Measurements from ENCODE around the gene FBXO17.
A peak's percentile ranks its signal among the peaks of the same experiment; 100 is the strongest.
"Not testable (repeated sequence)": the region's sequence is repeated elsewhere in the genome, so short reads cannot be mapped to it uniquely, and the experiment has no call there.

FBXO17 gene

DNA sequence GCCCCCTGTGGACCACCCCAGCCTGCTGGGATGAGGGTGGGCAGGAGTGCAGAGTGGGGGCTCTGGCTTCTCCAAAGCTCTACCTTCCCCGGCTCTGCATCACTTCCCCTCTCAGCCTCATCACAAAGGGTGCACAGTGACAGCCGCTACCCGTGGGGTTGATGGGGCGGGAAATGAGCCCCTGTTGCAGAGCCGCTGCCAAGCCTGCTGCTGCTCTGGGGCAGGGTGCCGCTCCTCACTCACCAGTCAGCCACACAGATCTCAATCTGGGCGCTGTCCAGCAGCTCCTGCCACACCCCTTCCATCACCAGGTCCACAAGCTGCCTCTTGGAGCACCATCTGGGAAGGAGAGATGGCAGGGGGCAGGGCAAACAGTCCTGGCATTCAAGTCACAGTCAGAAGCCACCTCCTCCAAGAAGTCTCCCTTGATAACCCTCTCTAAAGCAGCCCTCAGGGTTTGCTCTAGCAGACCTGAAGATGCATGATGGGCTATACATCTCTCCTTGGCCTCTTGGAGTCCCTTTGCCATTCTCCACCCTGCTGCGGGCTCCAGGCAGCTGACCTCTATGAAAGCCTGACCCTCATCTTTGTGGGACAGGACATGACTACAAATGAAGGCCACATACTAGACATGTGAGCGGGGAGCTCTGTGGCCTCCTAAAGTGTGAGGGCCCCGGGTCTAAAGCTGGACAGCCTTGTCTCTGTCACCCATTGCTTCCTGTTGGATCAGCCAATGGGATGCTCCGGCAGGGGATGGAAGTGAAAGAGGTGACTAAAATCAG is 29.1 kb downstream of the FBXO17 start:
- H3K4me1 ChIP-seq (ENCODE audit: insufficient read depth, low read length) = no peaks in the 10 kb centered on the region
- H2AFZ ChIP-seq (ENCODE audit: low read depth, low read length) = no peak overlapping the region
- H3K36me3 ChIP-seq (ENCODE audit: insufficient read depth, low read length) = no peaks in the 10 kb centered on the region

DNA sequence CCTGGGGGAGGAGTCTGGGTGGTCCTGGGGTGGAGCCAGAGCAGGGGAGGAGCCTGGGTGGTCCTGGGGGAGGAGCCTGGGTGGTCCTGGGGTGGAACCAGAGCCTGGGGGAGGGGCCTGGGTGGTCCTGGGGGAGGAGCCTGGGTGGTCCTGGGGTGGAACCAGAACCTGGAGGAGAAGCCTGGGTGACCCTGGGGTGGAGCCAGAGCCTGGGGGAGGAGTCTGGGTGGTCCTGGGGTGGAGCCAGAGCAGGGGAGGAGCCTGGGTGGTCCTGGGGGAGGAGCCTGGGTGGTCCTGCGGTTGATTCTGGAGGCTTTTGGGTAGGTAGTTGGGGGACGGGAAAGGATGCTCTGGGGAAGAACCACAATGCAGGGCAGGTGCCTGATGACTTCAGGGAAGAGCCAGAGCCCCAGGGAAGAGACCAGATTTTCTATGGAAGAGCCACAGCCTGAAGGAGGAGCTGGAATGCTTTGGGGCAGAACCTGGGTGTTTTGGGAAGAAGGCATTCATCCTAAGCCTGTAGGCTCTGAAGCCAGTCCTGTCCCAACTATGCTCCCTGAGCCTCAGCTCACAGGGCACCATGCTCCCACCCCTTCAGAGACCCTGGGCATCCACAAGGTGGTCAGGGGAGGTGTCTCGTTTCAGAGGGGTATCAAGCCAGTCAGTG is 29.8 kb downstream of the FBXO17 start:
- Histone ChIP-seq H3K27me3 (ENCODE audit: insufficient read depth, low read length) (peaks cover 2% of the 10 kb centered on the region), H3K9me3 (ENCODE audit: low read length) (no peaks in the 10 kb centered on the region), H3K4me3 (ENCODE audit: low read length) (no peak overlapping the region), H3K36me3 (ENCODE audit: insufficient read depth, low read length) (no peaks in the 10 kb centered on the region), H2AFZ (ENCODE audit: low read depth, low read length) (no peak overlapping the region), H3K4me1 (ENCODE audit: insufficient read depth, low read length) (no peaks in the 10 kb centered on the region)

More for the DNA sequence above, 29.1 kb downstream of the FBXO17 start:
- Histone ChIP-seq H3K27me3 (ENCODE audit: insufficient read depth, low read length) (peaks cover 2% of the 10 kb centered on the region), H3K4me3 (ENCODE audit: low read length) (no peak overlapping the region), H3K9me3 (ENCODE audit: low read length) (no peaks in the 10 kb centered on the region)

DNA sequence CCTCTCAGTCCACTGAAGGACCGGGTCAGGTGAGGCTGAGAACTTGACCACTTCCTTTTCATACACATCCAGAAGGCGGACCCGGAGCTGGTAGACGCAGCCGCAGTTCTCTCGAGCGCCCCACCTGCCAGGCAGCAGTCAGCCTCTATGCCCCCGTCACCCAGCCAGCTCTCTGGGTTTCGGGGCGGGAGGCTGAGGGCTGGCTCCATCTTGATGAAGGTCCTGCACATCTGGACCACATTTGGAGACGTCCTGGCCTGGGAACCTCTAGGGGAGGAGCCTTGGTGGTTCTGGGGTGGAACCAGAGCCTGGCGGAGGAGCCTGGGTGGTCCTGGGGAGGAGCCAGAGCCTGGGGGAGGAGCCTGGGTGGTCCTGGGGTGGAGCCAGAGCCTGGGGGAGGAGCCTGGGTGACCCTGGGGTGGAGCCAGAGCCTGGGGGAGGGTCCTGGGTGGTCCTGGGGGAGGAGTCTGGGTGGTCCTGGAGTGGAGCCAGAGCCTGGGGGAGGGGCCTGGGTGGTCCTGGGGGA is 30.5 kb downstream of the FBXO17 start:
- Histone ChIP-seq H3K36me3 (ENCODE audit: insufficient read depth, low read length) (no peaks in the 10 kb centered on the region), H3K9me3 (ENCODE audit: low read length) (no peaks in the 10 kb centered on the region), H3K27me3 (ENCODE audit: insufficient read depth, low read length) (peaks cover 2% of the 10 kb centered on the region), H3K4me1 (ENCODE audit: insufficient read depth, low read length) (no peaks in the 10 kb centered on the region), H2AFZ (ENCODE audit: low read depth, low read length) (no peak overlapping the region), H3K4me3 (ENCODE audit: low read length) (no peak overlapping the region)

DNA sequence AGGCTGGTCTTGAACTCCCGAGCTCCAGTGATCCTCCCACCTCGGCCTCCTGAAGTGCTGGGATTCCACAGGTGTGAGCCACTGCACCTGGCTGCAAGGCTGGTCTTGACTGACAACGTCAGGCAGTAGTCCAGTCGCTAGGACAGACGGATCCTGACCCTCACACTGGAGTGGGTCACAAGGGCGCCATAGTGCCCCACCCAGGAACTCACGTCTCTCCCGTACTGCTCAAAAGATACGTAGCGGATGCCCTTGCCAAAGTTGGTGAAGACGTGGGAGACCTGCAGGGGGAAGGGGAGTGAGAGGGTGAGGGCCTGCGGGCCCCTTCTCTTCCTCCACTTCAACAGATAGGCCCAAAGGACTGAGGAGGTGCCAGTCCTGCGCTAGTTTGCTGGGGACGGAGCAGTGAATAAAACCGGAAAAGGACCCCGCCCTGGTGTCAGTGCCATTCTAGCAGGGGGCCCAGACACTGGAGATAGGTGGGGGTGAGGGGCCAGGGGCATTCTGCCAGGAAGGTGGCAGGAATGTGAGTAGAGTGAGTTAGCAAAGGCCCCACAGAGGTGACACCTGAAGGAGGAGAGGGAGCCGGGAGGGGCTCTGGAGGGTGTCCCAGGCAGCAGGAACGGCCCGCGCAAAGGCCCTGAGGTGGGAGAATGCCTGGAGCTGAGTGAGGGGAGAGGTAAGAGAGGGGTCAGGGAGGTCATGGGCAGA is 32.9 kb downstream of the FBXO17 start:
- Histone ChIP-seq H3K27me3 (ENCODE audit: insufficient read depth, low read length) (peaks cover 2% of the 10 kb centered on the region), H3K4me1 (ENCODE audit: insufficient read depth, low read length) (no peaks in the 10 kb centered on the region), H3K36me3 (ENCODE audit: insufficient read depth, low read length) (no peaks in the 10 kb centered on the region), H2AFZ (ENCODE audit: low read depth, low read length) (no peak overlapping the region), H3K4me3 (ENCODE audit: low read length) (no peak overlapping the region), H3K9me3 (ENCODE audit: low read length) (no peaks in the 10 kb centered on the region)

DNA sequence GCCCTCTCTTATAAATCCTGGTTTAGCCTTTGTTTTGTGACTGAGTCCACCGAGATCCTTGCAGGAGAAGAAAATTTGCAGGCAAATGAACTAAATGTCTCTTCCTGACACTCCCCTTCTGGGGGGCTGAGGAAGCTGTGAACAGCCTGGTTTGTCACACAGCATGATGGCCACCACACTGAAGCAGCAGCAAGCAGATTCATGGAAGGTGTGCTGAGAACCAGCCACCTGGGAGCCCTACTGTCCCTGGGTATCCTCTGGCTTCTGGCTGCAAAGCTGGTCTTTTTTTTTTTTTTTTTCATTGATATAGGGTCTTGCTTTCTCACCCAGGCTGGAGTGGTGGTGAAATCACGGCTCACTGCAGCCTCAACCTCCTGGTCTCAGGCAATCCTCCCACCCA is 33.6 kb downstream of the FBXO17 start:
- H3K27me3 ChIP-seq (ENCODE audit: insufficient read depth, low read length) = no peaks in the 10 kb centered on the region
- H2AFZ ChIP-seq (ENCODE audit: low read depth, low read length) = no peak overlapping the region
- no peaks in the 10 kb centered on the region for H3K4me1 ChIP-seq (ENCODE audit: insufficient read depth, low read length)
- H3K4me3 ChIP-seq (ENCODE audit: low read length) = no peak overlapping the region
- H3K9me3 ChIP-seq (ENCODE audit: low read length) = no peaks in the 10 kb centered on the region
- H3K36me3 ChIP-seq (ENCODE audit: insufficient read depth, low read length) = no peaks in the 10 kb centered on the region

DNA sequence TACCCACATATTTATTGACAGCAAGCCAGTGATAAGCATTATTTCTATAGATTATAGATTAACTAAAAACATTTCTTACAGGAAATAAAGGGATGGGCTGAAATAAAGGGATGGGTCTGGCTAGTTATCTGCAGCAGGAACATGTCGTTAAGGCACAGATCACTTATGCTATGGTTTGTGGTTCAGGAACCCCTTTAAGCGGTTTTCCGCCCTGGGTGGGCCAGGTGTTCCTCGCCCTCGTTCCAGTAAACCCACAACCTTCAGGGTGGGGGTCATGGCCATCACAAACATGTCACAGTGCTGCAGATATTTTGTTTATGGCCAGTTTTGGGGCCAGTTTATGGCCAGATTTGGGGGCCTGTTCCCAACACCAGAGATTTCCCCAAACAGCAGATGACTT is 34.1 kb downstream of the FBXO17 start:
- H2AFZ ChIP-seq (ENCODE audit: low read depth, low read length); H3K27me3 ChIP-seq (ENCODE audit: insufficient read depth, low read length); H3K36me3 ChIP-seq (ENCODE audit: insufficient read depth, low read length); H3K4me1 ChIP-seq (ENCODE audit: insufficient read depth, low read length); H3K4me3 ChIP-seq (ENCODE audit: low read length); H3K9me3 ChIP-seq (ENCODE audit: low read length): not testable (repeated sequence)

DNA sequence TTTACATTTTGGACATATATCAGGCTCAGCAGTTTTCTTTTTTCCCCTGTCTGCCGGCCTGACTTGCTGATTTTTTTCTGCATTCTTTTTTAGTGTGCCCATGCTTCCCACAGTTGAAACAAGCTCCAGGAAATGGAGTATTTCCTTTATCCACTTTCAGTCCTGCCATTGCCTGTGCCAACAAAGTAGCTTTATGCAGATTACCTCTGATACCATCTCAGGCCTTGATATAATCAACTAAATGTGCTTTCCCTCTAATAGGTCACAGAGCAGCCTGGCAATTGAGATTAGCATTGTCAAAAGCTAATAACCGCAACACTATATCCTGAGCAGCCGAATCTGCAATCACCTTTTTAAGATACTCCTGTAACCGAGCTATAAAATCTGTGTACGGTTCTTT is 35.6 kb downstream of the FBXO17 start:
- Histone ChIP-seq H3K27me3 (ENCODE audit: insufficient read depth, low read length) (no peaks in the 10 kb centered on the region), H2AFZ (ENCODE audit: low read depth, low read length) (no peak overlapping the region), H3K36me3 (ENCODE audit: insufficient read depth, low read length) (no peaks in the 10 kb centered on the region)

DNA sequence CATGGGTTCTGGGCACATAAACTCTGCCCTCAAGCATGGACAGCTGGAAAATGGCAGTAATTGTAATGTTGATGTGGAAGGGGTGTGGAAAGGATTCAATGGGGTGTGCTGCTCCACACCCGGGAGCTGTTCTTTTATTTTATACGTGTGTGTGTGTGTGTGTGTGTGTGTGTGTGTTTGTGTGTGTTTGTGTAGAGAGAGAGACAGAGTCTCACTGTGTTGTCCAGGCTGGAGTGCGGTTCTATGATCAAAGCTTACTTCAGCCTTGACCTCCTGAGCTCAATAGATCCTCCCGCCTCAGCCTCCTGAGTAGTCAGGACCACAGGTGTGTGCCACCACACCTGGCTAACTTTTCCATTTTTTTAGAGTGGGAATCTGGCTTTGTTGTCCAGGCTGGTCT is 42.0 kb downstream of the FBXO17 start:
- Histone ChIP-seq H2AFZ (ENCODE audit: low read depth, low read length) (no peak overlapping the region), H3K9me3 (ENCODE audit: low read length) (peaks cover 4% of the 10 kb centered on the region), H3K4me3 (ENCODE audit: low read length) (no peak overlapping the region), H3K36me3 (ENCODE audit: insufficient read depth, low read length) (peaks cover 16% of the 10 kb centered on the region), H3K4me1 (ENCODE audit: insufficient read depth, low read length) (peaks cover 11% of the 10 kb centered on the region), H3K27me3 (ENCODE audit: insufficient read depth, low read length) (no peaks in the 10 kb centered on the region)

More for the DNA sequence above, 35.6 kb downstream of the FBXO17 start:
- peaks cover under 1% of the 10 kb centered on the region for H3K9me3 ChIP-seq (ENCODE audit: low read length)
- H3K4me3 ChIP-seq (ENCODE audit: low read length) = no peak overlapping the region
- H3K4me1 ChIP-seq (ENCODE audit: insufficient read depth, low read length) = no peaks in the 10 kb centered on the region

DNA sequence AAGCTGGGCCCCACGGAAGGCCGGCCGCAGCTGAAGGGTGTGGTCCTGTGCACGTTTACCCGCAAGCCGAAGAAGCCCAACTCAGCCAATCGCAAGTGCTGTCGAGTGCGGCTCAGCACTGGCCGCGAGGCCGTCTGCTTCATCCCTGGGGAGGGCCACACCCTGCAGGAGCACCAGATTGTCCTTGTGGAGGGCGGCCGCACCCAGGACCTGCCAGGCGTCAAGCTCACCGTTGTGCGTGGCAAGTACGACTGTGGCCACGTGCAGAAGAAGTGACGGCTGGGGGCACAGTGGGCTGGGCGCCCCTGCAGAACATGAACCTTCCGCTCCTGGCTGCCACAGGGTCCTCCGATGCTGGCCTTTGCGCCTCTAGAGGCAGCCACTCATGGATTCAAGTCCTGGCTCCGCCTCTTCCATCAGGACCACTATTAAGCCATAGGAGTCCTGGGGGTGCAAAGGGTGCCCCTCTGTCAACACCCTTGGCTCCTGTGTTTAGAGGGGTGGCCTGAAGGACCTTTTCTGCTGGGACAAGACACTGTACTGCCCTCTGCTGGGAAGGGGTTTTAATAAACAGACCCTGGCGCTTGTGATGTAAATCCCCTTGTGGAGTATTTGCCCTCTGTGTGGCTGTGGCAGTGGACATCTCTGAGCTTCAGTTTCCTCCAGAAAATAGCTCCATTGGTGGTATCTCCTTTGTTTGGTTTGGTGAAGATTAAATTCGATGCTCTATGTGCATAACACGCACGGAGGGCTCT is 42.9 kb downstream of the FBXO17 start:
- Histone ChIP-seq H3K4me1 (ENCODE audit: insufficient read depth, low read length) (peaks cover 11% of the 10 kb centered on the region), H3K9me3 (ENCODE audit: low read length) (peaks cover 4% of the 10 kb centered on the region), H3K36me3 (ENCODE audit: insufficient read depth, low read length) (peaks cover 18% of the 10 kb centered on the region), H3K4me3 (ENCODE audit: low read length) (no peak overlapping the region), H3K27me3 (ENCODE audit: insufficient read depth, low read length) (no peaks in the 10 kb centered on the region), H2AFZ (ENCODE audit: low read depth, low read length) (no peak overlapping the region)

DNA sequence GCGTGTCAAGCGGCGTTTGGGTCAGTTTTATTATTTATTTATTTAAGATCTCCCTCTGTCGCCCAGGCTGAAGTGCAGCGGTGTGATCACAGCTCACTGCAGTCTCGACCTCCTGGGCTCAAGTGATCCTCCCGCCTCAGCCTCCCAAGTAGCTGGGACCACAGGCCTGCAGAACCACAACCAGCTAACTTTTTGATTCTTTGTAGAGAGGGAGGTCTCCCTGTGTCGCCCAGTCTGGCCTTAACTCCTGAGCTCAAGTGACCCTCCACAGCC is 44.1 kb downstream of the FBXO17 start:
- Histone ChIP-seq H3K27me3 (ENCODE audit: insufficient read depth, low read length) (no peaks in the 10 kb centered on the region), H2AFZ (ENCODE audit: low read depth, low read length) (no peak overlapping the region), H3K9me3 (ENCODE audit: low read length) (peaks cover 4% of the 10 kb centered on the region), H3K4me3 (ENCODE audit: low read length) (peak overlapping the region; percentile 90), H3K4me1 (ENCODE audit: insufficient read depth, low read length) (peaks cover 11% of the 10 kb centered on the region), H3K36me3 (ENCODE audit: insufficient read depth, low read length) (peaks cover 18% of the 10 kb centered on the region)

DNA sequence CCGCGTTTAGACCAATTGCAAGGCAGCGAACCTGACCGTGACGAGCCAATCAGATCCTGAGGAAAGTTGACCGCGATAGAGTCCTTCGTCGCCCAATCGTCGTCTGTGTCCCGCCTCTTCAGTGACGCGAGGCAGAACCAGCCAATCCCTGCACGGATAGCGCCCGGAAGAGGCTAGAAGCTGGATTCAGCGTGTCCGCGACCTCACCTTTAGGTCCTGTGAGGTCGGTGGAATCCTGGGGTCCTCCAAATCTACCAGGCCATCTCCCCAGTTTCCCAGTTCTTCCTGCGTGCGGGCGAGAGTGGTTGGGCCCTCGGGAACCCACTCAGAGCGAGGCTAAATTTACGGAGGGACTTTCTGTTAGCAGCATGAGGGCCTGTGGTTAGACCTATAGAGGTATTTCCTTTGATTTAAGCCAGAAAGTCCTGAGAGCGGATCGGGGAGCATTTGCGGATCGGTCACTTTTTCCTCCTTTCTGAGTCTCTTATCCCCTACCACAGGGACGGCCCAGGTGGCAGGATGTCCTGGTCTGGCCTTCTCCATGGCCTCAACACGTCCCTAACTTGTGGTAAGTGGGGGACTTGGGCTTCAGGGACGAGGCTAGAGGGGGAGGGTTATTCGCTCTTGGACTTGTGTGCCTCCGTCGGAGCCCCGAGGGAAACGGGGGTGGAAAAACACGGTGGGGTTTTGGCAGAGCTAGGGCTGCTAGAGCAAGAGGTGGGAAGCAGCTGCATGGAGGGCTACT is 44.6 kb downstream of the FBXO17 start, which contains the start of gene MRPS12:
MRPS12 (plus strand) TSS at position 169 of the 745 bp plus-strand sequence; CDS start at position 520, 351 bp downstream.
- Histone ChIP-seq H3K4me3 (ENCODE audit: low read length) (peak within 1 kb of the TSS; percentile 90), H3K9me3 (ENCODE audit: low read length) (peaks cover 4% of the 10 kb centered on the region), H3K36me3 (ENCODE audit: insufficient read depth, low read length) (peaks cover 18% of the 10 kb centered on the region), H3K27me3 (ENCODE audit: insufficient read depth, low read length) (no peaks in the 10 kb centered on the region), H2AFZ (ENCODE audit: low read depth, low read length) (peak within 1 kb of the TSS; percentile 79), H3K4me1 (ENCODE audit: insufficient read depth, low read length) (peaks cover 11% of the 10 kb centered on the region)
